ENCODE measurements around the gene SELE. TPM values are rescaled to one million over a fixed set of nuclear protein-coding genes. Genes with fewer than 3 reads are reported as not detected.

Gene SELE
- total and polyA plus RNA-seq, 2 of the 4 experiments (the other 2 are of a cell fraction): not detected

DNA sequence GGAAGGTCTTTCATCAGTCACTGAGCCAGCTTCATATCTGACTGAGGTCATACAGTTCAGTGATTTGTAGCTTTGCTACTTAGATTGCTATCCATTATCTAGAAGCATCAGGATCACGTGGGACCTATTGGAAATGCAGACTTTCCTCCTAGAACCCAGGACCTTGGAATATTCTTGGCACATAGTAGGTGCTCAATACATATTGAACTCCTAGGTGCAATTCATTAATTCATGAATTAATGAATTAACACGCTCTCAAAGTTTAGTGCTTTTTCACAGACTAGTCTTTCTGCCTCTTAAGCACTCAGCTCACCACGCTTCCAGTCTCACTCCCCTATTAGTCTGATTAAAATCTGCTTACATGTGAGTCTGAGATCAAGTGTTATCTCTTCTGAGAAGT lies 48.7 kb upstream of the SELE start:
- Histone ChIP-seq H3K4me2 (ENCODE audit: low read depth, low read length) (no peak overlapping the region), H2AK9ac (replicated peaks; ENCODE audit: low read depth, low read length, poor library complexity) (no peak overlapping the region), H3K9me3 (ENCODE audit: control insufficient read depth, insufficient read depth, low read length) (peaks cover 2% of the 10 kb centered on the region; the same call in 1 of the 2 replicates), H4K5ac (ENCODE audit: low read depth, low read length) (no peak overlapping the region), H3K4me1 (ENCODE audit: control insufficient read depth, insufficient read depth, low read length) (no peaks in the 10 kb centered on the region), H3K56ac (ENCODE audit: extremely low read depth, insufficient read depth, low read length) (no peak overlapping the region), H2BK5ac (ENCODE audit: low read depth, low read length, poor library complexity, severe bottlenecking) (no peak overlapping the region), H3K36me3 (ENCODE audit: control insufficient read depth, insufficient read depth, low read length) (no peaks in the 10 kb centered on the region), H2AK5ac (ENCODE audit: low read depth, low read length) (no peak overlapping the region), H2AFZ (replicated peaks; ENCODE audit: low read length, poor library complexity) (no peak overlapping the region), H3K18ac (ENCODE audit: low read depth, low read length) (no peak overlapping the region), H2BK20ac (ENCODE audit: low read depth, low read length) (no peak overlapping the region), H3K23ac (ENCODE audit: low read depth, low read length) (no peak overlapping the region), H3K79me1 (ENCODE audit: low read depth in 1 of 2, low read length in 2 of 2) (no peaks in the 10 kb centered on the region), H3K14ac (replicated peaks; ENCODE audit: low read depth, low read length) (no peak overlapping the region), H4K20me1 (ENCODE audit: insufficient read depth, low read length) (no peaks in the 10 kb centered on the region), H3K4ac (ENCODE audit: low read depth, low read length) (no peak overlapping the region), H3K4me3 (ENCODE audit: insufficient read depth, low read depth, low read length) (no peak overlapping the region), H2BK15ac (ENCODE audit: low read depth, low read length) (no peak overlapping the region), H4K8ac (ENCODE audit: low read depth in 2 of 2, low read length in 2 of 2) (no peak overlapping the region), H3K9ac (ENCODE audit: low read depth, low read length) (no peak overlapping the region), H4K91ac (ENCODE audit: insufficient read depth, low read depth, low read length) (no peak overlapping the region), H3K27ac (ENCODE audit: insufficient read depth, low read length) (no peak overlapping the region), H3K9me1 (ENCODE audit: insufficient read depth, low read length) (peaks cover 4% of the 10 kb centered on the region; the same call in 1 of the 2 replicates), H2BK120ac (ENCODE audit: low read depth, low read length) (no peak overlapping the region), H3K27me3 (ENCODE audit: control insufficient read depth, insufficient read depth, low read length) (peaks cover 7% of the 10 kb centered on the region)
- ChIA-PET POLR2A (ENCODE audit: unreplicated experiment) (no interaction called here), CTCF (no interaction called here)
- DNase-seq: no peak
- TF ChIP-seq CHD1 (IDR thresholded peaks at IDR 0.05; ENCODE audit: low read depth, low read length): no peak
- dilution Hi-C loops (cut with HindIII; ENCODE audit: low sequenced_read_pairs, unreplicated experiment): no loop called here
- WGBS, 2 experiments (ENCODE audit: extremely low coverage in 2 of 2, insufficient read length in 1 of 2): no CpG with 5 or more reads among the region's 3 CpGs
- in situ Hi-C loops (cut with MboI; ENCODE audit: low sequenced_read_pairs): no loop called here
- no peak for ATAC-seq (ENCODE audit: low read depth)
- BruUV-seq (replicated peaks): no TSS peak
- intact Hi-C loops (cut with micrococcal nuclease): no loop called here

All from IMR-90 (cell line).